ENCODE data around the gene C7orf33.

- TF ChIP-seq OVOL2 (CRISPR knock-in tag; IDR thresholded peaks at IDR 0.05; ENCODE audit: borderline replicate concordance): no peak
- no peak for TF ChIP-seq CTCF (IDR thresholded peaks at IDR 0.05)
- TF ChIP-seq SMAD3 (CRISPR knock-in tag; IDR thresholded peaks at IDR 0.05; ENCODE audit: borderline replicate concordance): no peak
- no peak for TF ChIP-seq ETV6 (CRISPR knock-in tag; IDR thresholded peaks at IDR 0.05)
- TF ChIP-seq GABPB1 (CRISPR knock-in tag; IDR thresholded peaks at IDR 0.05): no peak
- no peak for TF ChIP-seq NR2C2 (CRISPR knock-in tag; IDR thresholded peaks at IDR 0.05)
- TF ChIP-seq CREB1 (CRISPR knock-in tag; IDR thresholded peaks at IDR 0.05): no peak
- no peak for TF ChIP-seq IRF1 (CRISPR knock-in tag; IDR thresholded peaks at IDR 0.05)
Observed at GRCh38 chr7:148545932-148546331, 44.6 kb upstream of the C7orf33 start.
